ENCODE measurements around the gene SYT17.

SYT17 gene

GRCh38 chr16:19295393-19295792 is 127.4 kb downstream of the SYT17 start:
- TF ChIP-seq CTCF (IDR thresholded peaks at IDR 0.05; ENCODE audit: low read length, missing control alignments) = no peak
- H3K4me3 ChIP-seq (replicated peaks; ENCODE audit: low read depth, low read length) = no peak overlapping the region
- no peak for DNase-seq (ENCODE audit: low read depth)

- H3K4me3 ChIP-seq (replicated peaks; ENCODE audit: low read depth, low read length) = no peak overlapping the region
- no peak for DNase-seq (ENCODE audit: low read depth)
- no peak for TF ChIP-seq CTCF (IDR thresholded peaks at IDR 0.05; ENCODE audit: low read length, missing control alignments)
Measured at GRCh38 chr16:19297454-19297853, 129.4 kb downstream of the SYT17 start.

- no peak for TF ChIP-seq CTCF (IDR thresholded peaks at IDR 0.05; ENCODE audit: low read length, missing control alignments)
- DNase-seq (ENCODE audit: low read depth) = no peak
- no peak overlapping the region for H3K4me3 ChIP-seq (replicated peaks; ENCODE audit: low read depth, low read length)
Measured at GRCh38 chr16:19299565-19299964, 131.5 kb downstream of the SYT17 start.

GRCh38 chr16:19301931-19302330 is 133.9 kb downstream of the SYT17 start:
- DNase-seq (ENCODE audit: low read depth) = no peak
- TF ChIP-seq CTCF (IDR thresholded peaks at IDR 0.05; ENCODE audit: low read length, missing control alignments) = no peak
- no peak overlapping the region for H3K4me3 ChIP-seq (replicated peaks; ENCODE audit: low read depth, low read length)

GRCh38 chr16:19304750-19305149 is 136.7 kb downstream of the SYT17 start:
- no peak overlapping the region for H3K4me3 ChIP-seq (replicated peaks; ENCODE audit: low read depth, low read length)
- no peak for TF ChIP-seq CTCF (IDR thresholded peaks at IDR 0.05; ENCODE audit: low read length, missing control alignments)
- no peak for DNase-seq (ENCODE audit: low read depth)

GRCh38 chr16:19305443-19305842 is 137.4 kb downstream of the SYT17 start:
- no peak for DNase-seq (ENCODE audit: low read depth)
- H3K4me3 ChIP-seq (replicated peaks; ENCODE audit: low read depth, low read length) = no peak overlapping the region

More at GRCh38 chr16:19305443-19305842, 137.4 kb downstream of the SYT17 start:
- no peak for TF ChIP-seq CTCF (IDR thresholded peaks at IDR 0.05; ENCODE audit: low read length, missing control alignments)

Measured in fibroblast of pulmonary artery (primary cell).